K562 (cell line): ENCODE data around the gene WDR18. TPM values are rescaled to one million over a fixed set of nuclear protein-coding genes. Genes with fewer than 3 reads are reported as not detected.

ENCODE experiments used
- ADNP ChIP-seq: fragments of 200-800 bp; sonication (Bioruptor generic); IDR thresholded peaks from 2 replicates; pipeline ENCODE4 v1.6.1; 2016; ENCODE audit warnings: missing genetic modification characterization, missing compliant biosample characterization
- ARID2 ChIP-seq: fragments of 450-650 bp; IDR thresholded peaks from 2 replicates; pipeline ENCODE4 v1.6.1; 2017; ENCODE audit warnings: antibody characterized with exemption, mild to moderate bottlenecking
- ATF7 ChIP-seq: fragments of 450-650 bp; IDR thresholded peaks from 2 replicates; pipeline ENCODE4 v1.7.1; 2014; ENCODE audit warnings: mild to moderate bottlenecking, moderate library complexity
- CBFA2T2 ChIP-seq: fragments of 450-650 bp; conservative IDR thresholded peaks from 2 replicates; pipeline ENCODE4 v1.6.1; 2017; ENCODE audit warnings: mild to moderate bottlenecking
- CCNT2 ChIP-seq: IDR thresholded peaks from 2 replicates; pipeline ENCODE4 v1.6.1; 2011; ENCODE audit warnings: borderline replicate concordance, low read depth, mild to moderate bottlenecking, moderate library complexity, mixed read lengths, low read length; ENCODE audit not compliant: insufficient read length; ENCODE audit errors: extremely low read depth
- CXXC5 ChIP-seq: fragments of 250-450 bp; sonication (Bioruptor Pico); IDR thresholded peaks from 2 replicates; pipeline ENCODE4 v1.8.0; 2022; ENCODE audit warnings: inconsistent platforms, mild to moderate bottlenecking, moderate library complexity
- DMBX1 ChIP-seq: fragments of 250-450 bp; sonication (Bioruptor Pico); IDR thresholded peaks from 2 replicates; pipeline ENCODE4 v1.8.0; 2022; ENCODE audit warnings: inconsistent platforms, mild to moderate bottlenecking, moderate library complexity, borderline replicate concordance
- DNMT1 ChIP-seq: fragments of 450-650 bp; IDR thresholded peaks from 2 replicates; pipeline ENCODE4 v1.6.1; 2016; ENCODE audit warnings: antibody characterized with exemption, mild to moderate bottlenecking
- DPF2 ChIP-seq: fragments of 450-650 bp; IDR thresholded peaks from 2 replicates; pipeline ENCODE4 v1.6.1; 2016
- E2F3 ChIP-seq: fragments of 250-450 bp; sonication (Bioruptor Pico); IDR thresholded peaks from 2 replicates; pipeline ENCODE4 v1.4.0; 2020; ENCODE audit warnings: mild to moderate bottlenecking
- ETV5 ChIP-seq: sonication (generic); formaldehyde crosslinking; IDR thresholded peaks from 2 replicates; pipeline ENCODE4 v1.4.0; 2020; ENCODE audit warnings: low read depth, mild to moderate bottlenecking, missing genetic modification reagents
- FIP1L1 ChIP-seq: fragments of 200-400 bp; formaldehyde crosslinking; IDR thresholded peaks from 2 replicates; pipeline ENCODE4 v1.6.1; 2018; ENCODE audit warnings: mild to moderate bottlenecking, low read depth, low read length; ENCODE audit not compliant: poor library complexity, severe bottlenecking
- FOXA3 ChIP-seq, 2 experiments: fragments of 450-650 bp in 1 of 2; sonication (generic) in 1 of 2; formaldehyde crosslinking; IDR thresholded peaks in 1 of 2; conservative IDR thresholded peaks in 1 of 2; 2 replicates each; pipeline versions ENCODE4 v1.4.0 to v1.8.0; 2020 to 2022; ENCODE audit warnings: mild to moderate bottlenecking in 2 of 2, missing genetic modification reagents in 1 of 2
- MAZ ChIP-seq, 2 experiments: fragments of 450-650 bp in 1 of 2; sonication (generic) in 1 of 2; formaldehyde crosslinking; IDR thresholded peaks in 1 of 2; conservative IDR thresholded peaks in 1 of 2; 2 replicates each; pipeline versions ENCODE4 v1.4.0 to v1.5.0; 2020; ENCODE audit warnings: mild to moderate bottlenecking in 1 of 2, missing genetic modification reagents in 1 of 2
- MBD1 ChIP-seq: fragments of 250-450 bp; sonication (Bioruptor Pico); IDR thresholded peaks from 2 replicates; pipeline ENCODE4 v1.8.0; 2022; ENCODE audit warnings: inconsistent platforms
- NCOA6 ChIP-seq: fragments of 450-650 bp; IDR thresholded peaks from 2 replicates; pipeline ENCODE4 v1.6.1; 2017; ENCODE audit warnings: mild to moderate bottlenecking
- OTX1 ChIP-seq: fragments of 450-650 bp; formaldehyde crosslinking; IDR thresholded peaks from 2 replicates; pipeline ENCODE4 v1.4.0; 2022; ENCODE audit warnings: mild to moderate bottlenecking
- RBBP5 ChIP-seq: fragments of 200-600 bp; sonication (generic); IDR thresholded peaks from 2 replicates; pipeline ENCODE4 v1.6.1; 2012; ENCODE audit warnings: borderline replicate concordance, mild to moderate bottlenecking, low read length, control low read depth, inconsistent platforms; ENCODE audit not compliant: insufficient read depth, poor library complexity, severe bottlenecking
- RFX1 ChIP-seq: fragments of 450-650 bp; IDR thresholded peaks from 2 replicates; pipeline ENCODE4 v1.6.1; 2016; ENCODE audit warnings: mild to moderate bottlenecking, moderate library complexity
- SOX6 ChIP-seq: fragments of 450-650 bp; IDR thresholded peaks from 2 replicates; pipeline ENCODE4 v1.6.1; 2014; ENCODE audit warnings: mild to moderate bottlenecking
- UBTF ChIP-seq, 2 experiments: IDR thresholded peaks; 2 replicates each; pipeline ENCODE4 v1.6.1; 2012; ENCODE audit warnings: improper control_type of control experiment in 2 of 2, low read depth in 2 of 2, low read length in 2 of 2, borderline replicate concordance in 1 of 2
- XRCC5 ChIP-seq: fragments of 200-400 bp; formaldehyde crosslinking; IDR thresholded peaks from 2 replicates; pipeline ENCODE4 v1.6.1; 2017; ENCODE audit warnings: low read depth, mild to moderate bottlenecking, low read length
- ZBTB7A ChIP-seq: IDR thresholded peaks from 2 replicates; pipeline ENCODE4 v1.6.1; 2011; ENCODE audit warnings: low read depth, mild to moderate bottlenecking, low read length, moderate library complexity, borderline replicate concordance; ENCODE audit not compliant: control insufficient read depth
- ZNF197 ChIP-seq: fragments of 200-800 bp; sonication (Bioruptor generic); IDR thresholded peaks from 2 replicates; pipeline ENCODE4 v1.6.1; 2016; ENCODE audit warnings: low read depth, missing genetic modification characterization, missing compliant biosample characterization
- ZNF668 ChIP-seq: fragments of 250-450 bp; sonication (Bioruptor Pico); IDR thresholded peaks from 2 replicates; pipeline ENCODE4 v1.8.0; 2022; ENCODE audit warnings: mild to moderate bottlenecking, inconsistent platforms
- polyA plus RNA-seq, 8 experiments: library from polyadenylated mRNA; depleted of rRNA in 4 of 8; stranded (reverse) in 5 of 8; unstranded in 3 of 8; fragments of >200 nt; fragmentation: Nextera tagmentation in 2 of 8; fragmentation: Illumina TruSeq in 1 of 8; extraction: Ambion mirVana in 2 of 8; extraction: Trizol in 1 of 8; gene quantifications; 2 replicates each; pipeline versions ENCODE4 v1.2.1 to v1.2.3, GENCODE V29; 2011 to 2014; ENCODE audit warnings: inconsistent platforms in 1 of 8, missing spikeins in 1 of 8
- total RNA-seq, 7 experiments: library from RNA; depleted of rRNA in 6 of 7; stranded (reverse); fragments of >200 nt in 6 of 7; fragmentation: Illumina TruSeq in 2 of 7; extraction: Trizol in 2 of 7; gene quantifications; 2 replicates each; pipeline versions ENCODE4 v1.2.1 to v1.2.3, GENCODE V29; 2011 to 2021; ENCODE audit warnings: low replicate concordance in 1 of 7

Gene WDR18
- total and polyA plus RNA-seq, 9 of the 15 experiments (the other 6 are each of a cell fraction or from before 2014, with no cell fraction given), result 0.65 to 181 (median 30.1) TPM

- TF ChIP-seq UBTF (IDR thresholded peaks at IDR 0.05; ENCODE audit: borderline replicate concordance in 1 of 2, low read depth in 2 of 2, low read length in 2 of 2) (0 out of 4 replicates have a peak, but pooled peaks of 1 of the 2 experiments have one; percentile 30), DNMT1 (no peak), NCOA6 (no peak), OTX1 (no peak), RFX1 (no peak), CXXC5 (CRISPR knock-in tag) (peak; percentile 88), ZNF197 (CRISPR knock-in tag) (no peak), ATF7 (peak; percentile 84), RBBP5 (peak; percentile 47), ETV5 (peak; percentile 74; the same call in 1 of the 2 replicates), ZNF668 (CRISPR knock-in tag) (no peak; the same call in 1 of the 2 replicates), DMBX1 (CRISPR knock-in tag) (peak; percentile 89), DPF2 (peak; percentile 84), MAZ (CRISPR knock-in tag; conservative IDR thresholded peaks at IDR 0.05 in 1 of 2, IDR thresholded peaks at IDR 0.05 in 1 of 2) (peak; percentile 85 to 95), ZBTB7A (peak; percentile 85), MBD1 (CRISPR knock-in tag) (no peak), E2F3 (CRISPR knock-in tag) (no peak), CCNT2 (peak; percentile 74), CBFA2T2 (peak; percentile 62), SOX6 (peak; percentile 65), ARID2 (no peak), XRCC5 (peak; percentile 72; the same call in 1 of the 2 replicates), ADNP (tag) (0 out of 2 replicates have a peak, but pooled peaks have one; percentile 3), FIP1L1 (peak; percentile 69), FOXA3 (CRISPR knock-in tag; conservative IDR thresholded peaks at IDR 0.05 in 1 of 2, IDR thresholded peaks at IDR 0.05 in 1 of 2) (peak in 1 of 2 experiments; percentile 51; a peak in 1 of 4 replicates)
Observed at GRCh38 chr19:980133-980998, 3.8 kb upstream of the WDR18 start (continued).
